Activated CD8-positive, alpha-beta memory T cell treated with anti-CD3 and anti-CD28 coated beads, Interleukin-2, amount 10 ng/mL, durations not matched to agents 7 days and 5 days (primary cell): ENCODE data around the gene RFT1. TPM values are rescaled to one million over a fixed set of nuclear protein-coding genes. Genes with fewer than 3 reads are reported as not detected.

ENCODE experiments used
- ATAC-seq: fragments of 150-1000 bp; cut with Tn5 transposase; one replicate; pipeline ENCODE4 v1.10.0; 2021; ENCODE audit warnings: moderate library complexity
- CTCF ChIA-PET: fragments of 350-600 bp; sonication (Branson Sonifier 250); formaldehyde crosslinking; loops from one replicate; lab custom pipeline; 2021; ENCODE audit warnings: antibody characterized with exemption; lab: Charles Lee
- DNase-seq: peaks from one replicate; pipeline ENCODE4 v3.0.0-alpha.2; 2020
- H3K27ac Mint-ChIP-seq: one replicate; pipeline ENCODE4 v1.8.0; 2021; ENCODE audit warnings: mild to moderate bottlenecking, mixed read lengths
- H3K27me3 Mint-ChIP-seq: one replicate; pipeline ENCODE4 v1.8.0; 2021; ENCODE audit warnings: mixed read lengths
- H3K36me3 Mint-ChIP-seq: one replicate; pipeline ENCODE4 v1.8.0; 2021; ENCODE audit warnings: mild to moderate bottlenecking, mixed read lengths
- H3K4me1 Mint-ChIP-seq: one replicate; pipeline ENCODE4 v1.8.0; 2021; ENCODE audit warnings: mixed read lengths
- H3K4me3 Mint-ChIP-seq: one replicate; pipeline ENCODE4 v1.8.0; 2021; ENCODE audit warnings: mild to moderate bottlenecking, moderate library complexity, mixed read lengths
- H3K9me3 Mint-ChIP-seq: one replicate; pipeline ENCODE4 v1.8.0; 2022; ENCODE audit warnings: low read depth, mixed read lengths
- total RNA-seq, 2 experiments: library from RNA; stranded (reverse); gene quantifications; one replicate each; pipeline ENCODE4 v1.2.3, GENCODE V29; 2021

Gene RFT1, protein sequence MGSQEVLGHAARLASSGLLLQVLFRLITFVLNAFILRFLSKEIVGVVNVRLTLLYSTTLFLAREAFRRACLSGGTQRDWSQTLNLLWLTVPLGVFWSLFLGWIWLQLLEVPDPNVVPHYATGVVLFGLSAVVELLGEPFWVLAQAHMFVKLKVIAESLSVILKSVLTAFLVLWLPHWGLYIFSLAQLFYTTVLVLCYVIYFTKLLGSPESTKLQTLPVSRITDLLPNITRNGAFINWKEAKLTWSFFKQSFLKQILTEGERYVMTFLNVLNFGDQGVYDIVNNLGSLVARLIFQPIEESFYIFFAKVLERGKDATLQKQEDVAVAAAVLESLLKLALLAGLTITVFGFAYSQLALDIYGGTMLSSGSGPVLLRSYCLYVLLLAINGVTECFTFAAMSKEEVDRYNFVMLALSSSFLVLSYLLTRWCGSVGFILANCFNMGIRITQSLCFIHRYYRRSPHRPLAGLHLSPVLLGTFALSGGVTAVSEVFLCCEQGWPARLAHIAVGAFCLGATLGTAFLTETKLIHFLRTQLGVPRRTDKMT
- total RNA-seq, result 10 to 100 TPM; 32.4 to 38.3 TPM

GRCh38 chr3:53130179-53131061 is at the start of gene RFT1:
Gene RFT1 (minus strand): TSS chr3:53130435. CDS start chr3:53130400, 35 bp downstream.
- H3K36me3 Mint-ChIP-seq, result peaks cover 6% of the 10 kb centered on the region
- H3K27me3 Mint-ChIP-seq, result no peaks in the 10 kb centered on the region
- H3K9me3 Mint-ChIP-seq, result no peaks in the 10 kb centered on the region
- H3K27ac Mint-ChIP-seq, result peak within 1 kb of the TSS; percentile 92
- CTCF ChIA-PET, result interaction anchor here (1.0 to 11.6 kb wide), 4 partner anchors 10 to 65 kb away, joined by 3 to 165 read pairs (median 14); partner anchors contain the start of gene PRKCD
- peak; percentile 99 for DNase-seq
- ATAC-seq, result peak; percentile 96
- H3K4me1 Mint-ChIP-seq, result peaks cover 28% of the 10 kb centered on the region
- H3K4me3 Mint-ChIP-seq, result peak within 1 kb of the TSS; percentile 98

DNA sequence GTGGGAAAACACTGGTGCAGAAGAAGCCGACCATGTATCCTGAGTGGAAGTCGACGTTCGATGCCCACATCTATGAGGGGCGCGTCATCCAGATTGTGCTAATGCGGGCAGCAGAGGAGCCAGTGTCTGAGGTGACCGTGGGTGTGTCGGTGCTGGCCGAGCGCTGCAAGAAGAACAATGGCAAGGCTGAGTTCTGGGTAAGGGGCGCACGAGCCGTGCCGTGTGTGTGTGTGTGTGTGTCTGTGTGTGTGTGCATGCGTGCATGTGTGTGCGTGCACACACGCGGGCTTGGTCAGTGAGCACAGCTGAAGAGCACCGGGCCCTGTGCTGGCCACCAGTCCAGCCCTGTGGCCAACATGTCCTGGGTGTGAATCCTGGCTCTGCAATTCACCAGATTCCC is 49.3 kb upstream of the RFT1 start:
- no peak for DNase-seq
- no peak overlapping the region for H3K27ac Mint-ChIP-seq
- H3K9me3 Mint-ChIP-seq, result no peaks in the 10 kb centered on the region
- no peak for ATAC-seq
- H3K27me3 Mint-ChIP-seq, result no peaks in the 10 kb centered on the region
- no peak overlapping the region for H3K4me3 Mint-ChIP-seq
- CTCF ChIA-PET, result no interaction called here
- H3K36me3 Mint-ChIP-seq, result no peaks in the 10 kb centered on the region
- no peaks in the 10 kb centered on the region for H3K4me1 Mint-ChIP-seq

GRCh38 chr3:53178246-53178645 is 48.0 kb upstream of the RFT1 start:
- H3K36me3 Mint-ChIP-seq, result peaks cover 4% of the 10 kb centered on the region
- CTCF ChIA-PET, result interaction anchor here (1.2 kb wide), 1 partner anchor 44 kb away, joined by 3 read pairs; no protein-coding TSS in a partner anchor

DNA sequence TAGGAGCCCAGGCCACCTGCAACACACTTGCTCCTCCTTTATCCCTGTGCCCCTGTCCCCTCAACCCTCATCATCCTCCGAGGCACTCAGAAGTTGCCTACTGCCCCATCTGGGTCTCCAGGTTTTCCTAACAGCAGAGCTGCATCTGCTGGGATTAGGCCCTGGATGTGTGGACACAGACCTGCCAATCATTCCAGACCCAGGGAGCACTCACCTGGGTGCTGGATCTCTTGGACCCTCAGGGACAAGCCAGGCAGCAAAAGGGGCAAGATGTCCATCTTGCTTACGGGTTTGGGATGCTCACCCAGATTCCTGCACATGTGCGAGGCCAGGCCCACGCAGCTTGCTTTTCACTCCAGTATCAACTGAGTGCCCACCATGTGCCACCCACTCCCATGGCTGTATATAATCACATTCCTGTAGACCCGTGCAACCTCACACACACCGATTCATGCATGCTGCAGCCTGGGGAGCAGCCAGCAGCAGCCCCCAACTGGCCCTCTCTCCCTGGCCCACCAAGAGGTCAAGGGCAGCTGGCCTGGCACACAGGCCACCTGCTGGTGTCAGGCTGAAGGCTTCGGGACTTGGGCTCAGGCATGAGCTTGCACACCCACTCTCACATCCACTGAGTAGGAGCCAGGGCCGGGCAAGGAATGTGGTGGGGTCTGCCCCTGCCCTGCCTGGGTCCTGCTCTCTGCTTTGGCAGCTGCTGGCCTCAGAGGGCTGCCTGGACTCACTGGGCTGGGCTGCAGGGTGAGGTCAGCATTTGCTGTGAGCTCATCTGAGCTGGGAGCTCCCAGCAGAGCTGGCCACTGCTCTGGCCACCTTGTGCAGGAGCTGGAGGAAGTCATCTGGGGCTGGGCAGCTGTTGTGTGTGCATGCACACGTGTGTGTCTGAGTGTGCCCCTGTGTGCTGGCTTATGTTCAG is 45.6 kb upstream of the RFT1 start:
- CTCF ChIA-PET, result interaction anchor here (0.9 kb wide), 1 partner anchor 44 kb away, joined by 3 read pairs; no protein-coding TSS in a partner anchor
- Mint-ChIP-seq H3K9me3 (no peaks in the 10 kb centered on the region), H3K27ac (no peak overlapping the region), H3K4me3 (no peak overlapping the region), H3K27me3 (no peaks in the 10 kb centered on the region), H3K4me1 (peaks cover 5% of the 10 kb centered on the region), H3K36me3 (peaks cover 4% of the 10 kb centered on the region)
- DNase-seq, result no peak
- no peak for ATAC-seq

More at GRCh38 chr3:53178246-53178645, 48.0 kb upstream of the RFT1 start:
- ATAC-seq (no peak), DNase-seq (no peak)
- Mint-ChIP-seq H3K4me3 (no peak overlapping the region), H3K27ac (no peak overlapping the region), H3K9me3 (no peaks in the 10 kb centered on the region), H3K27me3 (no peaks in the 10 kb centered on the region), H3K4me1 (peaks cover 2% of the 10 kb centered on the region)

- Mint-ChIP-seq H3K4me3 (no peak overlapping the region), H3K27ac (no peak overlapping the region), H3K27me3 (no peaks in the 10 kb centered on the region), H3K36me3 (peaks cover 4% of the 10 kb centered on the region), H3K4me1 (peaks cover 17% of the 10 kb centered on the region), H3K9me3 (no peaks in the 10 kb centered on the region)
- CTCF ChIA-PET, result interaction anchor here (0.6 kb wide), 1 partner anchor 13 kb away, joined by 4 read pairs; no protein-coding TSS in a partner anchor
- ATAC-seq (no peak), DNase-seq (no peak)
Observed at GRCh38 chr3:53174346-53175250, 44.4 kb upstream of the RFT1 start.

DNA sequence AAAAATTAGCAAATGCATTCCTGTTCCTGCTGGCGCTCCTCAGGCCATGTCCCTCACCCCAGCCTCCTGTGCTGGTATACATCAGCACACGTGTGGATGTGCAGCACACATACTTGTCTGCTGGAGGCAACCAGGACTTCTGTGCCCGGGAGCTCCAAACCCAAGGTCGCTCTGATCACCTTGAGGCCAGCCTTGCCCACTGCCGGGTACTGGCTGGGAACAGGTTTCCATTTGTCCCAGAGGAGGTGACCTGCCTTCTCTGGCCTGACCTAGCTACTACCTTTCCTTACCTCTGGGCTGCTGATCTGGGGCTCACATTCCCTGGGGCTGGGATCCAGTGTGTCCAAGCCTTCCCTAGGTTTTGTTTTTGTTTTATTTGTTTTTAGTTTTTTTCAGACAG is 42.9 kb upstream of the RFT1 start:
- no peaks in the 10 kb centered on the region for H3K9me3 Mint-ChIP-seq
- no peak overlapping the region for H3K4me3 Mint-ChIP-seq
- peaks cover 27% of the 10 kb centered on the region for H3K4me1 Mint-ChIP-seq
- no peak for DNase-seq
- no peaks in the 10 kb centered on the region for H3K27me3 Mint-ChIP-seq
- CTCF ChIA-PET, result no interaction called here
- H3K36me3 Mint-ChIP-seq, result peaks cover 4% of the 10 kb centered on the region
- no peak overlapping the region for H3K27ac Mint-ChIP-seq
- ATAC-seq, result no peak

DNA sequence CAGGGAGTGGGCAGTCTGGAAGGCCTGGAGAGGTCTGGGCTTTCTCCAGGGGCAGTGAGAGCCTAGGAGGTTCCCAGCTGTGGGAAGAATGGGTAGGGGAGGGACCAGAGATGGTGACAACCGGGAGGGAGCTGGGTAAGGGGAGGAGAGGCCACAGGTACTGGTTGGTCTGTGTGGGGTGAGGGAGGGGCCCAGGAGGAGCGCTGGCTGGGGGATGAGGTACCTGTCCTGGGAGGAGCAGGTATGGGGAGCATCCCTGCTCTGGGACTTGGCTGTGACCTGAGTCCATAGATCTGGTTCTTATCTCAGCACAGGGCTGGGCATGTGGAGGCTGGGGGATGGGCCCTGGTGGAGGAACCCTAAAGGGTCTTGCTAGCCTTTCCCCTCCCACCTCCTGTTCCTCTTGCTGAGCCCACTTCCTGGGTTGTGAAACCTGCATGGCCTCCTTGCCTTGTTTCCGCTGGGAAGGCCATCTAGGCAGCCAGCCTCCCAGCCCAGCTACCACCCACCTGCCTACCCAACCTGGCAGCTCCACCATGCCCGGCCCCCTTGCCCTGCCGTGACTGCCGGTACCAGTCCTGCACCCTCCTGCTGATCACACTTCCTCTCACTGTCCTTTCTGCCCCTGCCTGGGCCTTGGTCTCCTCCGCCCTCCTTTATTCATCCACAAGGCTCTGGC is 41.7 kb upstream of the RFT1 start:
- no peak overlapping the region for H3K4me3 Mint-ChIP-seq
- H3K4me1 Mint-ChIP-seq, result peaks cover 30% of the 10 kb centered on the region
- H3K27ac Mint-ChIP-seq, result no peak overlapping the region
- DNase-seq (no peak), ATAC-seq (no peak)
- peaks cover 4% of the 10 kb centered on the region for H3K36me3 Mint-ChIP-seq
- H3K9me3 Mint-ChIP-seq, result no peaks in the 10 kb centered on the region
- CTCF ChIA-PET, result no interaction called here
- H3K27me3 Mint-ChIP-seq, result no peaks in the 10 kb centered on the region

GRCh38 chr3:53171064-53171418 is 40.8 kb upstream of the RFT1 start:
- Mint-ChIP-seq H3K27me3 (no peaks in the 10 kb centered on the region), H3K27ac (no peak overlapping the region), H3K36me3 (peaks cover 4% of the 10 kb centered on the region), H3K4me3 (no peak overlapping the region), H3K4me1 (peaks cover 37% of the 10 kb centered on the region), H3K9me3 (no peaks in the 10 kb centered on the region)
- DNase-seq (no peak), ATAC-seq (no peak)
- CTCF ChIA-PET, result no interaction called here

DNA sequence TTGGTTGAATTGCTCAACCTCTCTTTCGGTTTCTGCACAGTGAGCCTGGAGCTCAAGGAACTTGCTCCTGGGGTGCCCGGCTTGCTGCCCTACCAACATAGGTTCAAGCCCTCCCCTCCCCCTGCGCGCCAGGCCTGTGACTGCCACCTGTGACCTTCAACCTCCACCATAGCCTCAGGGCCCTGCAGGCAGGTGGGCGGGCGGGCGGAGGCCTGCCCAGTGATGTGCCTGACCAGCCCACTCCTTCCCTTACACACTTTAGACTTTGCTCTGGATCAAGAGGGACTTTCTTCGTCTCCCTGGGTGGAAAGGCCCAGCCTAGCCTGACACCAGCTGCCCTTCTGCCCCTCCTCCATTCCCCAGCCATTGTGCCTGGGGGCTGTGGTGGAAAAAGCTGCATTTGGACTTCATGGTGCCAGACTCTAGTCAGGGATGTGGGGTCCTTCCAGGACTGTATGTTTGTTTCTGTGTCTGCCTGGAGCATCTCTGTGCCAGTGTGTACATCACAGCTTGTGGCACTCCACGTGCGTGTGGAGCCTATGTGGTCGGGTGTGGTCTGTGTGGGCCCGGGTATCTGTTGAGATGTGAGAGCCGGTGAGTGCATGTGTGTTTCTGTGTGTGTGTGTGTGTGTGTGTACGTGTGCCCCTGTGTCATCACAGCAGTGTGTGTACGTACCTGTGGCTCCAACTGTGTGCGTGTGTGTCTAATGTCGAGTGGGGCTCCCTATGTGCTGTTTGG is 40.3 kb upstream of the RFT1 start:
- H3K4me3 Mint-ChIP-seq, result no peak overlapping the region
- H3K36me3 Mint-ChIP-seq, result peaks cover 4% of the 10 kb centered on the region
- no peaks in the 10 kb centered on the region for H3K27me3 Mint-ChIP-seq
- H3K9me3 Mint-ChIP-seq, result no peaks in the 10 kb centered on the region
- H3K4me1 Mint-ChIP-seq, result peaks cover 37% of the 10 kb centered on the region
- ATAC-seq (peak; percentile 60), DNase-seq (peak; percentile 74)
- no peak overlapping the region for H3K27ac Mint-ChIP-seq
- CTCF ChIA-PET, result interaction anchor here (0.8 to 1.7 kb wide), 5 partner anchors 10 to 56 kb away, joined by 4 to 7 read pairs (median 4); no protein-coding TSS in a partner anchor

DNA sequence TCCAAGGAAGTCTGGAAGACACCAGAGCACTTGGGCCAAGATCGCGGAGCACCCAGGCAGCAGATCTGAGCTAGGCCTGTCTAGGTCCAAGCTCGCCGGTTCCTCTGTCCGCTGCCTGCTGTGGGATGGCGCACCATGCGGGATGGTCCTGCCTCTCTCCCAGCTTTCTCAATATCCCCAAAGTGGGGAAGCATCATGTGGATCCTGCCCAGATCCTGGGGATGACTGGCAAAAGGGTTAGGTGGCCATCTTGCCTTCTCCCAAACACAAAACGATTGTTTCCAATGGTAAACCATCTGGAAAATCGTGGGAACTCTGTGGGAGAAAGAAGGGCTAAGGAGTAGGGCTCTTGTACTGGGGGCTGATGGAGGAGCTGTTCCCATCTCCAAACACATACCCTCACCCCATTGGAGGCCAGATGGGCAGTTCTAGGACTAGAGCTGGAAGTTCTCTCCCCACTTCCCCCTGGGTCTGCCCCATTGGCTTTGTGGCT is 39.6 kb upstream of the RFT1 start:
- Mint-ChIP-seq H3K9me3 (no peaks in the 10 kb centered on the region), H3K4me3 (no peak overlapping the region), H3K36me3 (peaks cover 4% of the 10 kb centered on the region), H3K27me3 (no peaks in the 10 kb centered on the region), H3K27ac (no peak overlapping the region), H3K4me1 (peaks cover 37% of the 10 kb centered on the region)
- CTCF ChIA-PET, result interaction anchor here (0.8 to 1.7 kb wide), 5 partner anchors 10 to 55 kb away, joined by 4 to 7 read pairs (median 4); no protein-coding TSS in a partner anchor
- ATAC-seq (peak; percentile 10), DNase-seq (no peak)
